ENCODE results near the gene GPAT3. TPM values are rescaled to one million over a fixed set of nuclear protein-coding genes. Genes with fewer than 3 reads are reported as not detected.

Gene GPAT3
- total RNA-seq, 3 donors from 2014 or later (not counting 1 experiment from before 2014, with no cell fraction given) = 0.54 to 11.3 (median 1.2) TPM

GRCh38 chr4:83556006-83556707, 20.2 kb downstream of the GPAT3 start:
- H3K4me1 ChIP-seq (ENCODE audit: control insufficient read depth, insufficient read depth, low read length) = no peaks in the 10 kb centered on the region
- no peaks in the 10 kb centered on the region for H3K27me3 ChIP-seq (ENCODE audit: control insufficient read depth, insufficient read depth, low read length)
- H3K9me3 Mint-ChIP-seq = no peaks in the 10 kb centered on the region
- no peaks in the 10 kb centered on the region for H3K36me3 Mint-ChIP-seq
- H3K27ac Mint-ChIP-seq = no peak overlapping the region
- H3K27me3 Mint-ChIP-seq (ENCODE audit: low read depth in 2 of 2) = no peaks in the 10 kb centered on the region
- H3K4me3 ChIP-seq (ENCODE audit: low read length) = no peak overlapping the region
- TF ChIP-seq CTCF (IDR thresholded peaks at IDR 0.05) = no peak
- WGBS (ENCODE audit: insufficient coverage) = 59% methylated on average over 2 of the region's 3 CpGs
- no peaks in the 10 kb centered on the region for H3K36me3 ChIP-seq (ENCODE audit: control insufficient read depth, insufficient read depth, low read length)
- ATAC-seq = no peak
- H3K9me3 ChIP-seq (ENCODE audit: control insufficient read depth, insufficient read depth, low read length) = no peaks in the 10 kb centered on the region
- H3K27ac ChIP-seq (ENCODE audit: low read length) = no peak overlapping the region
- intact Hi-C loops (cut with micrococcal nuclease) = no loop called here
- no peak overlapping the region for H3K4me3 Mint-ChIP-seq
- peaks cover 7 to 17% of the 10 kb centered on the region in 2 donors for H3K4me1 Mint-ChIP-seq
- DNase-seq = no peak

- H3K4me3 ChIP-seq (ENCODE audit: low read length) = no peak overlapping the region
- H3K36me3 ChIP-seq (ENCODE audit: control insufficient read depth, insufficient read depth, low read length) = no peaks in the 10 kb centered on the region
- H3K9me3 Mint-ChIP-seq = no peaks in the 10 kb centered on the region
- H3K4me1 ChIP-seq (ENCODE audit: control insufficient read depth, insufficient read depth, low read length) = no peaks in the 10 kb centered on the region
- ATAC-seq (no peak), DNase-seq (no peak)
- no peak for TF ChIP-seq CTCF (IDR thresholded peaks at IDR 0.05)
- H3K4me3 Mint-ChIP-seq = no peak overlapping the region
- no peak overlapping the region for H3K27ac Mint-ChIP-seq
- H3K9me3 ChIP-seq (ENCODE audit: control insufficient read depth, insufficient read depth, low read length) = no peaks in the 10 kb centered on the region
- no peaks in the 10 kb centered on the region for H3K27me3 Mint-ChIP-seq (ENCODE audit: low read depth in 2 of 2)
- H3K27me3 ChIP-seq (ENCODE audit: control insufficient read depth, insufficient read depth, low read length) = no peaks in the 10 kb centered on the region
- WGBS (ENCODE audit: insufficient coverage) = 100% methylated on average over 1 of the region's 1 CpG
- intact Hi-C loops (cut with micrococcal nuclease) = no loop called here
- H3K27ac ChIP-seq (ENCODE audit: low read length) = no peak overlapping the region
- H3K4me1 Mint-ChIP-seq = peaks cover 7 to 17% of the 10 kb centered on the region in 2 donors
- no peaks in the 10 kb centered on the region for H3K36me3 Mint-ChIP-seq
Measured at GRCh38 chr4:83556816-83557215, 20.9 kb downstream of the GPAT3 start.

- H3K27me3 Mint-ChIP-seq (ENCODE audit: low read depth in 2 of 2) = peaks cover 0 to 4% of the 10 kb centered on the region in 2 donors
- H3K4me1 Mint-ChIP-seq = peaks cover under 1 to 7% of the 10 kb centered on the region in 2 donors
- H3K4me3 ChIP-seq (ENCODE audit: low read length) = no peak overlapping the region
- TF ChIP-seq CTCF (IDR thresholded peaks at IDR 0.05) = no peak
- no peak overlapping the region for H3K27ac ChIP-seq (ENCODE audit: low read length)
- ATAC-seq (no peak), DNase-seq (no peak)
- no peaks in the 10 kb centered on the region for H3K9me3 ChIP-seq (ENCODE audit: control insufficient read depth, insufficient read depth, low read length)
- H3K4me3 Mint-ChIP-seq = no peak overlapping the region
- H3K9me3 Mint-ChIP-seq = no peaks in the 10 kb centered on the region
- 84% methylated on average over 5 of the region's 5 CpGs for WGBS (ENCODE audit: insufficient coverage)
- intact Hi-C loops (cut with micrococcal nuclease) = no loop called here
- no peaks in the 10 kb centered on the region for H3K27me3 ChIP-seq (ENCODE audit: control insufficient read depth, insufficient read depth, low read length)
- no peaks in the 10 kb centered on the region for H3K4me1 ChIP-seq (ENCODE audit: control insufficient read depth, insufficient read depth, low read length)
- no peaks in the 10 kb centered on the region for H3K36me3 ChIP-seq (ENCODE audit: control insufficient read depth, insufficient read depth, low read length)
- no peak overlapping the region for H3K27ac Mint-ChIP-seq
- no peaks in the 10 kb centered on the region for H3K36me3 Mint-ChIP-seq
Measured at GRCh38 chr4:83558059-83558653, 22.2 kb downstream of the GPAT3 start.
